HG02885 (cell line): ENCODE data around the gene FAM161A.
"Not testable (repeated sequence)": the region's sequence is repeated elsewhere in the genome, so short reads cannot be mapped to it uniquely, and the experiment has no call there.

Source experiments
- ATAC-seq: cut with Tn5 transposase; IDR thresholded peaks from one replicate; pipeline ENCODE4 v1.9.1; 2021; ENCODE audit warnings: mild to moderate bottlenecking; ENCODE audit not compliant: unreplicated experiment, poor library complexity

Gene FAM161A

GRCh38 chr2:61853847-61854563, at the start of gene FAM161A:
Gene FAM161A, minus strand, starts transcription at chr2:61854060. Its CDS starts 19 bp downstream, at chr2:61854041.
- peak; percentile 81 for ATAC-seq

DNA sequence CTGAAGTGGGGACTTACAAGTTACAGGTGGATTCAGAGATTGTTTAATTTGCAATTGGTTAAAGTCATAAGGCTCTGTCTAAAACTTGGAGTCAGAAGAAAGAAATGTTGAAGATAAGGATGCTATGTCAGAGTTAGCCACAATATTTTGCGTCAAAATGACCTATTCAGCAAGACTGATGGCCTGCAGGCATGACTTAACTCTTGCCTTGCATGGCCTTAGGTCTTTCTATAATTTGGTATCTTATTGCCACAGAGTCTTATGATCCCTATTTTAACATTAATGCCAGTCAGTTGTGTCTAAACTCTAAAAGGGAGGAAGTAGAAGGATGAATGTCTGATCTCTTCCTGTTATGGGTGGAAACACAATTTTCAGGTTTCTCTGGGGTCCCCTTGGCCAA, 46.4 kb upstream of the FAM161A start:
- ATAC-seq, result no peak

- no peak for ATAC-seq
Observed at GRCh38 chr2:61898810-61899209, 45.0 kb upstream of the FAM161A start.

DNA sequence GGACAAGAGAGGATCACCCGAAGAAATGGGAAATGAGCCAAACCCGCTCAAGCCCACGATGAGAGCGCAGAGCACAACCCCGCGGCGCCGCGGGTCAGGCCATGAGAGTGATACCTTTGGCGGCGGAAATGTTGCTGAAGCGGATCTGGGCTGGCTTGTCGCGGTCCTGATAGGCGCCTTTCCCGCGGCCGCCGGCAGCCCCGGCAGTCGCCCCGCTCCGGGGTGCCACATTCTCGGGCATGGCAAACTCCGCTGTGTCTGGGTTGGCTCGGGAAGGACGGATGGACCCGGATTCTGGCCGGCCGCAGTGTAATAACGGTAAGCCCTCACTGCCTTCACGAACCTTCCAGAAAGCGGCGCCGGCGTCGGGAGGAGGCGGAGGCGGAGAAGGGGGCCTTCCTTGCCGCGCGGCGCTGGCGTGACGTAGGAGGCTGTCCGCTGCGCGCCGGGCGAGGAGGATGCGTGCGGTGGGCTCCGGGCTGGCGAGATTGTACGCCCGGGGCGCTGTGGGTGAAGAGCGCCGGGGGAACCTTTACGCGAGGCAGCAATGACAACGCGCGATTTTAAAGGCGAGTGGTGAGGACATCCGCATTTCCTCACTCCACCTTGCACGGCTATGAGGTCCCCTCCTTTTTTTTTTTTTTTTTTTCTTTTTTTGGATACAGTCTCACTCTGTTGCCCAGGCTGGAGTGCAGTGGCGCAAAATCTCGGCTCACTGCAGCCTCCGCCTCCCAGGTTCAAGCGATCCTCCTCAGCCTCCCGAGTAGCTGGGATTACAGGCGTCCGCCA, 34.6 kb upstream of the FAM161A start, which contains the start of gene CCT4:
Gene CCT4 (minus strand): TSS at position 390 of the 789 bp plus-strand sequence. CDS start 149 bp downstream, at position 241.
- peak; percentile 89 for ATAC-seq

DNA sequence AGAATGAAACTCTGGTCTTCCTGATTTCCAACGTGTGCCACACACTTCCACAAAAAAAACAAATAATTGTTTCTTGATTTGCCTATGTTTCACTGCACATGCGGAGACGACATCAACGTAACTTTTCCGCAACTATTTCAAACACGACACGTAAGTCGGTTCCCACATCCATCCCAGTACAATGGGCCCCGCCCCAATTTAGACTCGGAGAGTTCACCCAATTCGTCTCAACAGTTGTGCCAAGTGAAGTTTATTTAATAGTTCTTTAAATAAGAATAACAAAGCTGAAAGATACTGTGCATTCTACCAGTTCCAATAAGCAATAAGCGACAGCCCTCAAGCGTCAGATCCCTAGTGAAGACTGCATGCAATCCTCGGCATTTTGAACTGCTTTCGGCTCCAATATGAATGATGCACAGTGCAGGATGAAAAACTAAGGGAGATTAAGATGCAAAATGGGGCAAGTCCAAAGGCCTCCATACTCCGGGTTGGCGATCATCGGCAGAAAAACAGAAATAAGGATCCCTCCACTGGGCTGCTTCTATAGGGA, 33.9 kb upstream of the FAM161A start:
- peak; percentile 5 for ATAC-seq

- ATAC-seq, result no peak
Observed at GRCh38 chr2:61885896-61886603, 32.2 kb upstream of the FAM161A start.

- no peak for ATAC-seq
Observed at GRCh38 chr2:61882850-61883249, 29.0 kb upstream of the FAM161A start.

DNA sequence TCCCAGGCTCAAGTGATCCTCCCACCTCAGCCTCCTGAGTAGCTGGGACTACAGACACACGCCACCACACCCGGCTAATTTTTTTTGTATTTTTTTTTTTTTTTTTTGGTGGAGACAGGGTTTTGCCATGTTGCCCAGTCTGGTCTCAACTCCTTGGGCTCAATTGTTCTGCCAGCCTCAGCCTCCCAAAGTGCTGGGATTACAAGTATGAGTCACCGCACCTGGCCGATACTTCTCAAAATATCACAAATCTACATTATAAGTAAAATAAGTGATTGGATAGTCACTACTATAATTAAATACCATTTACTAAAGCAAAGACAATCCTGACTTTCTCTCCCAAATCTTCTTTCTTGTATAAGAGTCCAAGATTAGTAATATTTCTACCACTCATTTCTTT, 25.5 kb upstream of the FAM161A start:
- not testable (repeated sequence) for ATAC-seq

DNA sequence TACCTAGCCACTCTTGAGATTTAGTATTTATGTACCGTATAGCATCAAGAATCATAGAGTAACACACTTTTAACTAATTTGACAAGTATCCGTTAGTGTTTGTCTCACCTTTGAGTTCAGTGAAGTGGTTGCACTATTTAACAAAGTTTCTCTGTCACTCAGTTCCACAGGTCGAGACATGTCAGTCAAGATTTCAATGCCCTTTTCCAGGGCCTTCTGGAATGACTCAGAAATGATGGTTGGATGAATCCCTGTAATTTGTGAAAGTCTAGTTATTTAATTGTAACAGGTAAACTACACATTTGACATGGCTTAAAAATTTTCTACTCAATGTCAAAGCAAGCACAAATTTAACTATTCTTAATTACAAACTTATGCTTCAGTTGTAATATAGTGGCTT, 24.9 kb upstream of the FAM161A start:
- ATAC-seq, result no peak

- ATAC-seq, result no peak
Observed at GRCh38 chr2:61877571-61878245, 23.8 kb upstream of the FAM161A start.

DNA sequence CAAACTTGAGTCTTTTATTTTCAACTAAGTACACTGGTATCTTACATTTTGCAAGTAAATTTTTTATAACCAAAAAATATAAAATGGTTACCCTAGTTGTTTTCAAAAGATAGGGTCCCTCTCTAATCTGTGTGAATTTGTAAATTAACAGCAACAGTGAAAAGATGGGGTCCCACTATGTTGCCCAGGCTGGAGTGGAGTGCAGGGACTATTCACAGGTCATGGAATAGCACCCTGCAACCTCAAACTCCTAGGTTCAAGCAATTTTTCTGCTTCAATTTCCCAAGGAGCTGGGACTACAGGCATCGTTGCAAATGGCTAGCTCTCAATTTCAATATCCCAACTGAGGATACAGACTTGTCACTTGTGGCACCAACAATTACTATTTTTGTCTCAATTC, 22.5 kb upstream of the FAM161A start:
- ATAC-seq, result no peak

DNA sequence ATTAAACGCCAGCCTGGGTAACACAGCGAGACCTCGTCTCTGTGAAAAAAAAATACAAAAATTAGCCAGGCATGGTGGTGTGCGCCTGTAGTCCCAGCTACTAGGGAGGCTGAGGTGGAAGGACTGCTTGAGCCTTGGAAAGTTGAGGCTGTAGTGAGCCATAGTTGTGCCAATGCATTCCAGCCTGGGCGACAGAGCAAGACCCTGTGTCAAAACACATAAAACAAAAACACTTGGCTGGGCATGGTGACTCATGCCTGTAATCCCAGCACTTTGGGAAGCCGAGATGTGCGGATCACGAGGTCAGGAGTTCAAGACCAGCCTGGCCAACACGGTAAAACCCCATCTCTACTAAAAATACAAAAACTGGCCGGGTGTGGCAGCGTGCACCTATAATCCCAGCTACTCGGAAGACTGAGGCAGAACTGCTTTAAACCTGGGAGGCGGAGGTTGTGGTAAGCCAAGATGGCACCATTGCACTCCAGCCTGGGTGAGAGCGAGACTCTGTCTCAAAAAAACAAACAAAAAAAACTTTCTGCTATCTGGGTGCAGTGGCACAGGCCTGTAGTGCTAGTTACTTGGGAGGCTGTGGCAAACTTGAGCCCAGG, 12.7 kb upstream of the FAM161A start:
- not testable (repeated sequence) for ATAC-seq

DNA sequence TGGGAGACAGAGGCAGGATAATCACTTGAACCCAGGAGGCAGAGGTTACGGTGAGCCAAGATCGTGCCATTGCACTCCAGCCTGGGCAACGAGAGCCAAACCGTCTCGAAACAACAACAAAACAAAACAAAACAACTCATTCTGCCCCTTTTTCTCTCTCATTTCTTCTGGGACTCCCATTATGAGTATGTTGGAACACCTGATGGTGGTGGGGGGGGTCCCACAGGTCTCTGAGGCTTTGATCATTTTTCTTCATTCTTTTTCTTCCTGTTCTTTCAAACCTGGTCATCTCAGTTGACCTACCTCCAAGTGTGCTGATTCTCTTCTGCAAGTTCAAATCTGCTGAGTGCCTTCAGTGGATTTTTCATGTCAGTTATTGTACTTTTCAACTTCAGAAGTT, 8.2 kb upstream of the FAM161A start:
- ATAC-seq, result no peak

GRCh38 chr2:61857224-61857623, 3.4 kb upstream of the FAM161A start:
- no peak for ATAC-seq

- no peak for ATAC-seq
Observed at GRCh38 chr2:61855318-61855613, 1.4 kb upstream of the FAM161A start.

DNA sequence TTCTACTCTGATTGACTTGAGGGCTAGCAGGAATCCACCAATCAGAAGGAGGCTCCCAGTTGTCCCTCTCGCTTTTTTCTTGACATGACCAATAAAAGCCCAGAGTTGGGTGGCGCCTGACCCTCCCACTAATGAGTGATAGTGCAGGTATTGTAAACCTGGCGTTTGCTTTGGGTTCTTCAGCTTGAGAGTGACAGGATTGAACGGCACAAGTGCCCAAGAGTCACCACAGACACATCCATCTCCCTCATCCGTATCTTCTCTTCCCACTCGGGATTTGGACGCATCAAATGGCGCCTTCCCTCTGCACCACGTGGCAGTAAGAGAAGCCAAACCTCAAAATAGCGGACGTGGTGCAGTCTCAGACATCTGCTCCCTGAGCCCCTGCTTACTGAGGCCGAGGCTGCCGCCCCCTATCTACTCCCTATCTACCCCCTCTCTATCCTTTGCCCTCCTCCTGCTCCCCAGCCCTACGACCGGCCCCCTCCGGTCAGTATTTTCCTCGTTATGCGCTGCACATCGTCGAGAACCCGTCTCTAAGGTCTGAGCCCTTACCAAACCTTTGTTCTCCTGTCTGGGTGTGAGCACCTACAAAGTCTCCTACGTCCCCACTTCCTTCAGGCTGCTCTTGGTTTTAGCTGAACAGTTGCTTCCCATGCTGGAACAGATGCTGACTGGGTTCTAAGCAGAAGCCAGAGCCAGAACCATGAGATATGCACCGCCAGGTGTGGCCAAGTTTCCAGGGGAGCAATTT, 881 bp upstream of the FAM161A start:
- peak; percentile 87 for ATAC-seq

GRCh38 chr2:61853086-61853846, 594 bp downstream of the FAM161A start:
- peak; percentile 70 for ATAC-seq

GRCh38 chr2:61851270-61851669, 2.6 kb downstream of the FAM161A start:
- ATAC-seq, result not testable (repeated sequence)
